K562 (cell line): Measurements from ENCODE around the gene DOCK4. TPM values are rescaled to one million over a fixed set of nuclear protein-coding genes. Genes with fewer than 3 reads are reported as not detected.
A peak's percentile ranks its signal among the peaks of the same experiment; 100 is the strongest.

ENCODE experiments used
- ATAC-seq: fragments of 200-7000 bp; cut with Tn5 transposase; 3 replicates; pipeline ENCODE4 v1.9.1; 2020; ENCODE audit warnings: moderate library complexity
- BruUV-seq: library from RNA; stranded (reverse); fragments of 400-500 nt; replicated peaks from 2 replicates; lab custom pipeline; 2021; lab: Mats Ljungman, UMichigan
- CTCF ChIA-PET: fragments of 300-600 bp; formaldehyde crosslinking; extraction: SDS; loops from one replicate; lab custom pipeline; 2021; ENCODE audit warnings: low intra/inter-chr PET ratio; lab: Yijun Ruan, JAX
- POLR2A ChIA-PET: fragments of 300-600, 350-650 bp; sonication (Branson Sonifier 250); formaldehyde crosslinking; extraction: SDS; loops from one replicate; lab custom pipeline; 2021; ENCODE audit warnings: antibody characterized with exemption, inconsistent platforms; lab: Yijun Ruan, JAX
- DNase-seq, 4 experiments: peaks; one replicate each; pipeline versions ENCODE4 v3.0.0 to v3.0.0-alpha.2; 2011 to 2018; ENCODE audit warnings: low spot score in 3 of 4, mixed read lengths in 3 of 4; ENCODE audit errors: extremely low read depth in 1 of 4
- FAIRE-seq: peaks from 2 replicates; lab custom pipeline; 2011; peaks lifted over from hg19 to GRCh38; lab: Jason Lieb, UNC
- H2AFZ ChIP-seq: 2 replicates; pipeline ENCODE4 v1.6.0; 2011; ENCODE audit warnings: low read depth, low read length, control low read depth, inconsistent platforms
- H3K27ac ChIP-seq: fragments of 200-600 bp; 3 replicates; pipeline ENCODE4 v1.8.0; 2011; ENCODE audit warnings: low read depth, mild to moderate bottlenecking, control low read depth, inconsistent platforms, low read length, moderate library complexity, mixed read lengths; ENCODE audit errors: extremely low read depth
- H3K27me3 ChIP-seq, 2 experiments: fragments of 300-600 bp in 1 of 2; 2 replicates in 1 of 2; 3 replicates in 1 of 2; pipeline versions ENCODE4 v1.6.0 to v1.8.0; 2011; ENCODE audit warnings: inconsistent platforms in 2 of 2, low read length in 2 of 2, mild to moderate bottlenecking in 1 of 2, mixed read lengths in 1 of 2, moderate library complexity in 1 of 2; ENCODE audit not compliant: control insufficient read depth in 2 of 2, insufficient read depth in 2 of 2
- H3K36me3 ChIP-seq: fragments of 300-600 bp; 3 replicates; pipeline ENCODE4 v1.8.0; 2011; ENCODE audit warnings: mild to moderate bottlenecking, low read length, inconsistent platforms; ENCODE audit not compliant: control insufficient read depth, insufficient read depth
- H3K4me1 ChIP-seq, 2 experiments: fragments of 200-600 bp in 1 of 2; replicated peaks in 1 of 2; 2 replicates in 1 of 2; 3 replicates in 1 of 2; pipeline versions ENCODE4 v1.5.1 to v1.8.0; 2011; ENCODE audit warnings: inconsistent platforms in 2 of 2, low read length in 2 of 2, mild to moderate bottlenecking in 1 of 2, mixed read lengths in 1 of 2, moderate library complexity in 1 of 2; ENCODE audit not compliant: control insufficient read depth in 2 of 2, insufficient read depth in 2 of 2
- H3K4me2 ChIP-seq: 2 replicates; pipeline ENCODE4 v1.6.1; 2011; ENCODE audit warnings: low read length, control low read depth, inconsistent platforms, mixed read lengths; ENCODE audit not compliant: insufficient read depth
- H3K4me3 ChIP-seq: fragments of 200-600 bp; sonication (generic), shearing (Covaris generic); 2 replicates; pipeline ENCODE4 v1.5.1; 2016; ENCODE audit warnings: control low read depth, inconsistent platforms
- H3K79me2 ChIP-seq: fragments of 200-600 bp; 3 replicates; pipeline ENCODE4 v1.8.0; 2011; ENCODE audit warnings: low read length, inconsistent platforms; ENCODE audit not compliant: control insufficient read depth, insufficient read depth
- H3K9ac ChIP-seq, 2 experiments: 2 replicates each; pipeline versions ENCODE4 v1.6.0 to v1.6.1; 2011; ENCODE audit warnings: low read depth in 2 of 2, low read length in 2 of 2, control low read depth in 1 of 2, inconsistent platforms in 1 of 2, mild to moderate bottlenecking in 1 of 2, mixed read lengths in 1 of 2; ENCODE audit not compliant: insufficient read depth in 1 of 2
- H3K9me1 ChIP-seq: one replicate; pipeline ENCODE4 v1.6.0; 2011; ENCODE audit warnings: inconsistent platforms, mild to moderate bottlenecking, low read length, moderate library complexity; ENCODE audit not compliant: control insufficient read depth, insufficient read depth
- H3K9me3 ChIP-seq: replicated peaks from 2 replicates; pipeline ENCODE4 v1.5.1; 2011; ENCODE audit warnings: low read depth, low read length, inconsistent platforms; ENCODE audit not compliant: control insufficient read depth, insufficient read depth
- H4K20me1 ChIP-seq: replicated peaks from 2 replicates; pipeline ENCODE4 v1.6.1; 2011; ENCODE audit warnings: low read length, inconsistent platforms, mixed read lengths; ENCODE audit not compliant: control insufficient read depth, insufficient read depth
- CBFA2T3 ChIP-seq: fragments of 450-650 bp; IDR thresholded peaks from 2 replicates; pipeline ENCODE4 v1.6.1; 2017
- DEAF1 ChIP-seq: fragments of 450-650 bp; formaldehyde crosslinking; IDR thresholded peaks from 2 replicates; pipeline ENCODE4 v1.4.0; 2020; ENCODE audit warnings: mild to moderate bottlenecking, moderate library complexity
- MEF2A ChIP-seq: IDR thresholded peaks from 2 replicates; pipeline ENCODE4 v1.6.1; 2011; ENCODE audit warnings: low read depth, mild to moderate bottlenecking, low read length, moderate library complexity; ENCODE audit not compliant: control insufficient read depth
- PCBP2 ChIP-seq: fragments of 200-400 bp; formaldehyde crosslinking; IDR thresholded peaks from 2 replicates; pipeline ENCODE4 v1.6.1; 2018; ENCODE audit warnings: low read length, low read depth, mild to moderate bottlenecking, moderate library complexity; ENCODE audit not compliant: poor library complexity, severe bottlenecking
- SMARCC2 ChIP-seq: fragments of 450-650 bp; IDR thresholded peaks from 2 replicates; pipeline ENCODE4 v1.6.1; 2017; ENCODE audit warnings: antibody characterized with exemption, moderate library complexity, mild to moderate bottlenecking, low read depth
- SPI1 ChIP-seq: IDR thresholded peaks from 2 replicates; pipeline ENCODE4 v1.6.1; 2011; ENCODE audit warnings: low read depth, low read length, control low read depth, borderline replicate concordance
- WGBS: fragments of 100-300 bp; shearing (Covaris generic); methylation state at CpG from one replicate; pipeline ENCODE4 v1.1.6; 2016; ENCODE audit warnings: low coverage, mixed read lengths; ENCODE audit not compliant: insufficient coverage; ENCODE audit errors: missing lambda C conversion rate; 5-methylcytosine and 5-hydroxymethylcytosine counted together
- in situ Hi-C: fragments of 300-500 bp; cut with MboI; formaldehyde crosslinking; loops from 4 replicates; pipeline ENCODE4 v1.15.0; 2018; ENCODE audit warnings: inconsistent platforms, mixed read lengths
- intact Hi-C: fragments of 100-400 bp; cut with micrococcal nuclease; formaldehyde crosslinking; loops from 2 replicates; pipeline ENCODE4 v1.14.2; 2022
- polyA plus RNA-seq, 8 experiments: library from polyadenylated mRNA; depleted of rRNA in 4 of 8; stranded (reverse) in 5 of 8; unstranded in 3 of 8; fragments of >200 nt; fragmentation: Nextera tagmentation in 2 of 8; fragmentation: Illumina TruSeq in 1 of 8; extraction: Ambion mirVana in 2 of 8; extraction: Trizol in 1 of 8; gene quantifications; 2 replicates each; pipeline versions ENCODE4 v1.2.1 to v1.2.3, GENCODE V29; 2011 to 2014; ENCODE audit warnings: inconsistent platforms in 1 of 8, missing spikeins in 1 of 8
- total RNA-seq, 7 experiments: library from RNA; depleted of rRNA in 6 of 7; stranded (reverse); fragments of >200 nt in 6 of 7; fragmentation: Illumina TruSeq in 2 of 7; extraction: Trizol in 2 of 7; gene quantifications; 2 replicates each; pipeline versions ENCODE4 v1.2.1 to v1.2.3, GENCODE V29; 2011 to 2021; ENCODE audit warnings: low replicate concordance in 1 of 7

DOCK4 gene
- total and polyA plus RNA-seq, 9 of the 15 experiments (the other 6 are each of a cell fraction or from before 2014, with no cell fraction given), result 0.42 to 5.7 (median 2.3) TPM

- intact Hi-C loops, result no loop called here
- FAIRE-seq (no peak), ATAC-seq (no peak)
- no peaks in the 10 kb centered on the region for H3K9me3 ChIP-seq
- H3K9me1 ChIP-seq, result no peaks in the 10 kb centered on the region
- H2AFZ ChIP-seq, result no peak overlapping the region
- H3K4me2 ChIP-seq, result no peak overlapping the region
- H3K27me3 ChIP-seq, result no peaks in the 10 kb centered on the region
- no peak overlapping the region for H3K9ac ChIP-seq
- no peaks in the 10 kb centered on the region for H3K79me2 ChIP-seq
- no peaks in the 10 kb centered on the region for H3K36me3 ChIP-seq
- POLR2A ChIA-PET, result no interaction called here
- H3K4me1 ChIP-seq, result no peaks in the 10 kb centered on the region
- BruUV-seq, result no TSS peak
- TF ChIP-seq PCBP2 (no peak), SPI1 (no peak), CBFA2T3 (peak; percentile 26; the same call in 1 of the 2 replicates), SMARCC2 (no peak), MEF2A (no peak)
- TF ChIP-seq, all 486 proteins: peak for 1
- CTCF ChIA-PET, result no interaction called here
- Histone ChIP-seq H4K20me1 (no peaks in the 10 kb centered on the region), H3K4me3 (no peak overlapping the region), H3K27ac (no peak overlapping the region)
- in situ Hi-C loops, result no loop called here
- WGBS, result 0% methylated on average over 4 of the region's 4 CpGs
- no peak for DNase-seq
Measured at GRCh38 chr7:111877931-111878330, 328.3 kb downstream of the DOCK4 start.

- no peaks in the 10 kb centered on the region for H4K20me1 ChIP-seq
- FAIRE-seq, result no peak
- no peak overlapping the region for H2AFZ ChIP-seq
- TF ChIP-seq DEAF1 (CRISPR knock-in tag), result no peak
- no peak overlapping the region for H3K4me2 ChIP-seq
- no peaks in the 10 kb centered on the region for H3K9me3 ChIP-seq
- intact Hi-C loops (no loop called here), in situ Hi-C loops (no loop called here)
- WGBS, result 4% methylated on average over 2 of the region's 2 CpGs
- POLR2A ChIA-PET, result interaction anchor here (0.6 kb wide), 1 partner anchor 1064 kb away, joined by 3 read pairs; no protein-coding TSS in a partner anchor
- no peaks in the 10 kb centered on the region for H3K27me3 ChIP-seq
- DNase-seq, result no peak
- ATAC-seq, result no peak
- H3K4me3 ChIP-seq, result no peak overlapping the region
- no peaks in the 10 kb centered on the region for H3K4me1 ChIP-seq
- H3K9ac ChIP-seq, result no peak overlapping the region
- CTCF ChIA-PET, result no interaction called here
- BruUV-seq, result no TSS peak
- no peak overlapping the region for H3K27ac ChIP-seq
- H3K36me3 ChIP-seq, result no peaks in the 10 kb centered on the region
- no peaks in the 10 kb centered on the region for H3K79me2 ChIP-seq
- H3K9me1 ChIP-seq, result no peaks in the 10 kb centered on the region
Measured at GRCh38 chr7:111873963-111874690, 332.1 kb downstream of the DOCK4 start.
